ENCODE data around the gene NEK1.

NEK1 gene

DNA sequence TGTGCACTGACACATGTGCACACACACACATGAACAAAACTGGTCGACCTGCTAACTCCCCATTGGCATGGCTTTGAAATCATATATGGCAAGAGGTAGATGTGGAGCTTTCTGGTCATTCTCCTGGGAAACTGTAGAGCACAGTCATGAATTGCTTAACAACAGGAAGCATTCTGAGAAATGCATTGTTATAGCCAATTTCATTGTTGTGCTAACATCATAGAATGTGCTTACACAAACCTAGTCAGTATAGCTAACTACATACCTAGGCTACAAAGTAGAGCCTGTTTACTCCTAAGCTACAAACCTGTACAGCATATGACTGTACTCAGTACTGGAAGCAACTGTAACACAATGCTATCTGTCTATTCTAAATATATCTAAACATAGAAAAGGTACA, 207.4 kb downstream of the NEK1 start:
- Mint-ChIP-seq H3K4me1 (ENCODE audit: low read depth) (no peaks in the 10 kb centered on the region), H3K27me3 (no peaks in the 10 kb centered on the region), H3K36me3 (ENCODE audit: low read depth) (no peaks in the 10 kb centered on the region), H3K27ac (no peak overlapping the region), H3K9me3 (no peaks in the 10 kb centered on the region), H3K4me3 (no peak overlapping the region)
- intact Hi-C loops (cut with micrococcal nuclease) = no loop called here

DNA sequence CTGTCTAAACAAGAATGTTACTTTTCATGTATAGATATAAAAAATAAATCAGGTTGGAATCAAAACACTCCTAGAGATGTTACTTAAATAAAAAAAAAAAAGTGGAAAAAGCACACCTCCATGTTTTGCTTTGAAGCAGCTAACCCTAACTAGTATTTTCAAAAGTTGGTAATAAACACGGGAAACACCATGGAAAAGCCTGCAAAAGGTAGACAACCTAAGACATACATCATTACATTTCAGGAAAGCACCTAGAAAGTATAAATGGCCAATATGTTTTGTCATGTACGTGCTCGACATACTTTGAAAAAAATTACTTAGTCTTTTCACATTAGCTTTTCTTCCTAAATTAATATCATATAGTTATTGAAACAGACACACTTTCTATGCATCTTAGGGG, 211.6 kb downstream of the NEK1 start:
- Mint-ChIP-seq H3K9me3 (no peaks in the 10 kb centered on the region), H3K4me1 (ENCODE audit: low read depth) (no peaks in the 10 kb centered on the region), H3K4me3 (no peak overlapping the region), H3K36me3 (ENCODE audit: low read depth) (peaks cover 7% of the 10 kb centered on the region), H3K27ac (no peak overlapping the region), H3K27me3 (no peaks in the 10 kb centered on the region)
- intact Hi-C loops (cut with micrococcal nuclease) = no loop called here

- intact Hi-C loops (cut with micrococcal nuclease) = no loop called here
- H3K4me3 Mint-ChIP-seq = no peak overlapping the region
- H3K36me3 Mint-ChIP-seq (ENCODE audit: low read depth) = peaks cover 7% of the 10 kb centered on the region
Measured at GRCh38 chr4:169399976-169400767, 212.2 kb downstream of the NEK1 start.

GRCh38 chr4:169398316-169398715, 214.1 kb downstream of the NEK1 start:
- intact Hi-C loops (cut with micrococcal nuclease) = no loop called here
- Mint-ChIP-seq H3K4me1 (ENCODE audit: low read depth) (no peaks in the 10 kb centered on the region), H3K9me3 (no peaks in the 10 kb centered on the region), H3K27me3 (no peaks in the 10 kb centered on the region), H3K36me3 (ENCODE audit: low read depth) (peaks cover 7% of the 10 kb centered on the region), H3K27ac (no peak overlapping the region), H3K4me3 (no peak overlapping the region)

More at GRCh38 chr4:169399976-169400767, 212.2 kb downstream of the NEK1 start:
- Mint-ChIP-seq H3K27me3 (no peaks in the 10 kb centered on the region), H3K4me1 (ENCODE audit: low read depth) (no peaks in the 10 kb centered on the region), H3K27ac (no peak overlapping the region), H3K9me3 (no peaks in the 10 kb centered on the region)

- intact Hi-C loops (cut with micrococcal nuclease) = no loop called here
- peaks cover 7% of the 10 kb centered on the region for H3K36me3 Mint-ChIP-seq (ENCODE audit: low read depth)
- no peak overlapping the region for H3K4me3 Mint-ChIP-seq
- H3K9me3 Mint-ChIP-seq = no peaks in the 10 kb centered on the region
- H3K27me3 Mint-ChIP-seq = no peaks in the 10 kb centered on the region
- H3K27ac Mint-ChIP-seq = no peak overlapping the region
- no peaks in the 10 kb centered on the region for H3K4me1 Mint-ChIP-seq (ENCODE audit: low read depth)
Measured at GRCh38 chr4:169397762-169398161, 214.6 kb downstream of the NEK1 start.

DNA sequence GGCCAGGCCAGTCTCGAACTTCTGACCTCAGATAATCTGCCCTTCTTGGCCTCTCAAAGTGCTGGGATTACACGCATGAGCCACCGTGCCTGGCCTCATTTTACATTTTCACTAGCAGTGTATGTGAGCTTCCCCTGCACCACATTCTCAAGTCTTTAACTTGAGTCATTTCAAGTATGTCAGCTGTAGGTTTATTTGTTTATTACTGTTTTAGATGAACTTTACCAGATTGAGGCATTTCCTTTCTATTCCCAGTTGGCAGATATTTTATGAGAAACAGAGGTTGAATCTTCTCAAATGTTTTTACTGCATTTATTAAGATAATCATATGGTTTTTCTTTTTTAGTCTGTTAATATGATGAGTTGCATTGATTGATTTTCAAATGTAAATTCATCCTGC, 227.0 kb downstream of the NEK1 start:
- Mint-ChIP-seq H3K27ac (no peak overlapping the region), H3K9me3 (peaks cover 17% of the 10 kb centered on the region), H3K36me3 (ENCODE audit: low read depth) (no peaks in the 10 kb centered on the region), H3K4me3 (no peak overlapping the region), H3K27me3 (no peaks in the 10 kb centered on the region), H3K4me1 (ENCODE audit: low read depth) (no peaks in the 10 kb centered on the region)
- intact Hi-C loops (cut with micrococcal nuclease) = no loop called here

GRCh38 chr4:169384779-169385178, 227.6 kb downstream of the NEK1 start:
- Mint-ChIP-seq H3K4me3 (no peak overlapping the region), H3K27ac (no peak overlapping the region), H3K9me3 (peaks cover 17% of the 10 kb centered on the region), H3K27me3 (no peaks in the 10 kb centered on the region), H3K4me1 (ENCODE audit: low read depth) (no peaks in the 10 kb centered on the region), H3K36me3 (ENCODE audit: low read depth) (no peaks in the 10 kb centered on the region)
- intact Hi-C loops (cut with micrococcal nuclease) = no loop called here

- Mint-ChIP-seq H3K4me1 (ENCODE audit: low read depth) (no peaks in the 10 kb centered on the region), H3K36me3 (ENCODE audit: low read depth) (no peaks in the 10 kb centered on the region), H3K27ac (no peak overlapping the region), H3K4me3 (no peak overlapping the region), H3K9me3 (peaks cover 24% of the 10 kb centered on the region), H3K27me3 (no peaks in the 10 kb centered on the region)
- intact Hi-C loops (cut with micrococcal nuclease) = no loop called here
Measured at GRCh38 chr4:169383724-169384123, 228.7 kb downstream of the NEK1 start.

DNA sequence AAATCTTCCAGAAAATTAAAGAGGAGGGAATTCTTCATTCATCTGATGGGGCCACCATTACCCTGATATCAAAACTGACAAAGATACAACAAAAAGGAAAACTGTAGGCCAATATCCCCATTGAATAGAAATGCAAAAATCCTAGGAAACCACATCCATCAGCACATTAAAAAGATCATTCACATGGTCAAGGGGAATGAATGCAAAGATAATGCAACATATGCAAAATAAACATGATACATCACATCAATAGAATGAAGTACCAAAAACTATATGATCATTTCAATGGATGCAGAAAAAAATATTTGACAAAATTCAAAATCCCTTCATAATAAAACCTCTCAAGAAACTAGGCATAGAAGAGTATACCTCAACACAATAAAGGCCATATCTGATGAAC, 232.7 kb downstream of the NEK1 start:
- Mint-ChIP-seq H3K4me1 (ENCODE audit: low read depth) (no peaks in the 10 kb centered on the region), H3K27me3 (no peaks in the 10 kb centered on the region), H3K27ac (no peak overlapping the region), H3K9me3 (peaks cover 59% of the 10 kb centered on the region), H3K36me3 (ENCODE audit: low read depth) (no peaks in the 10 kb centered on the region), H3K4me3 (no peak overlapping the region)
- intact Hi-C loops (cut with micrococcal nuclease) = no loop called here

DNA sequence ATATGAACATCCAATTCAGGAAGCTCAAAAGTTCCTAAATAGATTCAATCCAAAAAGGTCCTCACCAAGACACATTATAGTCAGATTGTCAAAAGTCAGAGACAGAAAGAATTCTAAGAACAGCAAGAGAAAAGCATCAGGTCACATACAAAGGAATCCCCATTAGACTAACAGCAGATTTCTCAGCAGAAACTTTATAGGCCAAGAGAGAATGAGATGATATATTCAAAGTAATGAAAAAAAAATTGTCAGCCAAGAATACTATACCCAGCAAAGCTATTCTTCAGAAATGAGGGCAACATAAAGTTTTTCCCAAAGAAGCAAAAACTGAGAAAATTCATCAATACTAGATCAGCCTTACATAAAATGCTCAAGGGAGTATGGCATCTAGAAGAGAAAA, 235.0 kb downstream of the NEK1 start:
- no peak overlapping the region for H3K27ac Mint-ChIP-seq
- H3K27me3 Mint-ChIP-seq = no peaks in the 10 kb centered on the region
- intact Hi-C loops (cut with micrococcal nuclease) = no loop called here
- H3K4me1 Mint-ChIP-seq (ENCODE audit: low read depth) = no peaks in the 10 kb centered on the region
- H3K9me3 Mint-ChIP-seq = peaks cover 67% of the 10 kb centered on the region
- H3K36me3 Mint-ChIP-seq (ENCODE audit: low read depth) = no peaks in the 10 kb centered on the region
- H3K4me3 Mint-ChIP-seq = no peak overlapping the region

DNA sequence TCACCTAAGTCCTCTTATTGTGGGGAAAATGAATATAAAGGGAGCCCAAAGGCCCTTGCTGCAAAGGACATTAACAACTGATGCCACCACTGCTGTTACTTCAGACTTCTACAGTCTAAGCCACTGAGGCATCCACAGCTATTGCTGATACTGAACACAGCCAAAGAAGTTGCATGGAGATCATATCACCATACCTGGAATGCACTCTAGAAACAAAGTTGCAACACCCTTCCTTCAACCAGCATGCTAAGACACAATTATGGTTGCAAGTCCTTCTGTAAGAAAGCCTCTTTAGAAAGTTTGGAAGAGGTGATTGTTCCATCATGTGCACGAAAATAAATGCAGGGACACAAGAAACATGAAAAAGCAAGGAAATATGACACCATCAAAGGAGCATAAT, 236.0 kb downstream of the NEK1 start:
- intact Hi-C loops (cut with micrococcal nuclease) = no loop called here
- Mint-ChIP-seq H3K36me3 (ENCODE audit: low read depth) (no peaks in the 10 kb centered on the region), H3K9me3 (peaks cover 58% of the 10 kb centered on the region), H3K27me3 (no peaks in the 10 kb centered on the region), H3K4me3 (no peak overlapping the region), H3K27ac (no peak overlapping the region), H3K4me1 (ENCODE audit: low read depth) (no peaks in the 10 kb centered on the region)

DNA sequence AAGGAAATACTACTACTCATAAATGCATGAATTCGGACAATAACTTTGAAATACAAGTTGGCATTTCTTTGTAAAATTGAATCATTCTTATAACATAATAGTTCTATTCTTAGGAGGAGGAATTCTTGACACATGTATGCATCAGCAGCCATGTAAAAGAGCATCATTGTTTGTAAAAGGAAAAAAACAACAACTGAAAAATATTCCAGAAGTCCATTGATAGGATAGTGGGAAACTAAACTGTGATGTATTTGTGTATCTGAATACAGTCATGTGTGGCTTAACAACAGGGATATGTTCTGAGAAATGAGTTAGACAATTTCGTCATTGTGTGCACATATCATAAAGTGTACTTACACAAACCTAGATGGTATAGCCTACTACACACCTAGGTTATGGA, 239.6 kb downstream of the NEK1 start:
- Mint-ChIP-seq H3K27me3 (no peaks in the 10 kb centered on the region), H3K27ac (no peak overlapping the region), H3K4me1 (ENCODE audit: low read depth) (peaks cover 6% of the 10 kb centered on the region), H3K4me3 (no peak overlapping the region), H3K9me3 (peaks cover 47% of the 10 kb centered on the region), H3K36me3 (ENCODE audit: low read depth) (no peaks in the 10 kb centered on the region)
- intact Hi-C loops (cut with micrococcal nuclease) = no loop called here

GRCh38 chr4:169369634-169370033, 242.7 kb downstream of the NEK1 start:
- H3K36me3 Mint-ChIP-seq (ENCODE audit: low read depth) = no peaks in the 10 kb centered on the region
- intact Hi-C loops (cut with micrococcal nuclease) = no loop called here
- H3K27ac Mint-ChIP-seq = no peak overlapping the region
- peaks cover 31% of the 10 kb centered on the region for H3K9me3 Mint-ChIP-seq
- H3K27me3 Mint-ChIP-seq = no peaks in the 10 kb centered on the region
- H3K4me1 Mint-ChIP-seq (ENCODE audit: low read depth) = peaks cover 9% of the 10 kb centered on the region
- no peak overlapping the region for H3K4me3 Mint-ChIP-seq

DNA sequence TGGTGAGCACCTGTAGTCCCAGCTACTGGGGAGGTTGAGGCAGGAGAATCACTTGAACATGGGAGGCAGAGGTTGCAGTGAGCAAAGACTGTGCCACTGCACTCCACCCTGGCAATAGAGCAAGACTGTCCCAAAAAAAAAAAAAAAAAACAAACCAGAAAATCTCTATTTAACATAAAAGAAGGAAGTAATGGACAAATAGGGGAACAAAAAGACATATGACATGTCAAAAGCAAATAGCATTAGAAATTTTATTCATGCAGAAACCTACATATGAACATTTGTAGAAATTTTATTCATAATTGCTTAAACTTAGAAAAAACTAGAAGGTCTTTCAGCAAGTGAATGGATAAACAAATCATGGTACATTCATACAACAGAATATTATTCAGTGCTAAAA, 244.6 kb downstream of the NEK1 start:
- Mint-ChIP-seq H3K4me3 (no peak overlapping the region), H3K9me3 (peaks cover 24% of the 10 kb centered on the region), H3K4me1 (ENCODE audit: low read depth) (peaks cover 11% of the 10 kb centered on the region), H3K27ac (no peak overlapping the region), H3K27me3 (no peaks in the 10 kb centered on the region), H3K36me3 (ENCODE audit: low read depth) (no peaks in the 10 kb centered on the region)
- intact Hi-C loops (cut with micrococcal nuclease) = no loop called here

GRCh38 chr4:169366821-169367220, 245.6 kb downstream of the NEK1 start:
- H3K4me1 Mint-ChIP-seq (ENCODE audit: low read depth) = peaks cover 14% of the 10 kb centered on the region
- intact Hi-C loops (cut with micrococcal nuclease) = no loop called here
- H3K27me3 Mint-ChIP-seq = no peaks in the 10 kb centered on the region
- peaks cover 24% of the 10 kb centered on the region for H3K9me3 Mint-ChIP-seq
- no peaks in the 10 kb centered on the region for H3K36me3 Mint-ChIP-seq (ENCODE audit: low read depth)
- no peak overlapping the region for H3K27ac Mint-ChIP-seq
- no peak overlapping the region for H3K4me3 Mint-ChIP-seq
